ENCODE results near the gene KIF2A. TPM values are rescaled to one million over a fixed set of nuclear protein-coding genes. Genes with fewer than 3 reads are reported as not detected.

The KIF2A gene
- total and polyA plus RNA-seq, 4 donors: 57.4 to 169 (median 79.8) TPM

DNA sequence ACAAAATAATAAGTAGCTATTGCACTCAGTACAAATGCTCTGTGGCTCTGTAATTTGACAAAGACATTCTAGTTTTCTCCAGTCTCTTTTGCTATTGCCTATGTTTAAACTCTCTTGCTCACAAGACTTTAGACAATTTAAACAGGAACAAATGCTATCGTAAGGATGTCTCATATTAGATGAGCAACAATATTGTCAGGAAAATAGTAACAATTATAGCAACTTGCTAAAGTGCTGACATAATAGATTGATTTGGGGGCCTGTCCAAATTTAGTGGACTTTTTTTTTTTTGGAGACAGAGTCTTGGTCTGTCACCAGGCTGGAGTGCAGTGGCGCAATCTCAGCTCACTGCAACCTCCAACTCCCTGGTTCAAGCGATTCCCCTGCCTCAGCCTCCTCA is 11.8 kb downstream of the KIF2A start:
- Histone ChIP-seq H3K27me3 (ENCODE audit: control insufficient read depth, insufficient read depth, low read length) (no peaks in the 10 kb centered on the region), H3K36me3 (ENCODE audit: control insufficient read depth, insufficient read depth, low read length) (peaks cover 2% of the 10 kb centered on the region), H3K27ac (ENCODE audit: low read depth, low read length) (no peak overlapping the region), H3K4me1 (ENCODE audit: control insufficient read depth, insufficient read depth, low read length) (no peaks in the 10 kb centered on the region), H3K9me3 (ENCODE audit: control insufficient read depth, insufficient read depth, low read length) (no peaks in the 10 kb centered on the region), H3K4me3 (ENCODE audit: low read depth, low read length) (no peak overlapping the region)
- no CpG with 5 or more reads among the region's 3 CpGs for WGBS (ENCODE audit: insufficient coverage)
- no peak for DNase-seq (ENCODE audit: low read depth in 4 of 6, low spot score in 6 of 6)

DNA sequence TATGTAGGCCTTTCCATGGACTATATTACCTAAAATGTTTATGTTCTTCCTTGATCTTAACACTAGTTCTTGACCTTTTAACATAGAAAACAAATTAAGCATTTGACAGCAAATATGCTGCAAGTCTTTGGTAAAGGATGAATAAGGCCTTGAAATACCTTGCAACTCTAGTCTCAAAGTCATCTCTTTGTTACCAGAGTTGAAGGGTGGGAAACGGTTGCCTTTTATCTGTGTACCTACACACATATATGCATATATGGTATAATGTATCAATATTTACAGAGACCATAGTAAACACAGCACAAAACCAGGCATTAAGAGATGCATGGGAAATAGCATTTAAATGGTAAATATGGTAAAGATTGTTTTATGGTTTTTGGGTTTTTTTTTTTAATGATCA is 16.5 kb downstream of the KIF2A start:
- Histone ChIP-seq H3K27ac (ENCODE audit: low read depth, low read length) (no peak overlapping the region), H3K36me3 (ENCODE audit: control insufficient read depth, insufficient read depth, low read length) (peaks cover 2% of the 10 kb centered on the region)

DNA sequence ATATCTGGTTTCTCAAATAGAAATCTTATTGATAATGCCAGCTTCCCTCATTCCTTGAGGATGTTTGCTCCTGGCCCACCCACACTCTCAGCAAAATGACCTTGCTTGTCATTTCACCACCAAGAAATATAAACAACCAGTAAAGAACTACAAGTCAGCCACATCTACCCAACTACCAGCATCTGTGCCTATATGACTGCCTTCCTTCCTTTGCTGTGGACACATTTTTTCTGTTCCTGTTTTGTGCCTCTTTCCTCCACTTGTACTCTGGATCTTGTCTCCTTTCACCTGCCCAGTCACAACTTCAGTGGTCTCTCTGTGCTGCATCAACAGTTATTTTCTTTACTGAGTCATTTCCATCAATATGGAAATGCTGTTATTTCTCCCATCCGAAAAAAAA is 20.3 kb downstream of the KIF2A start:
- Histone ChIP-seq H3K4me1 (ENCODE audit: control insufficient read depth, insufficient read depth, low read length) (peaks cover 5% of the 10 kb centered on the region), H3K4me3 (ENCODE audit: low read depth, low read length) (no peak overlapping the region), H3K9me3 (ENCODE audit: control insufficient read depth, insufficient read depth, low read length) (no peaks in the 10 kb centered on the region), H3K27me3 (ENCODE audit: control insufficient read depth, insufficient read depth, low read length) (no peaks in the 10 kb centered on the region), H3K36me3 (ENCODE audit: control insufficient read depth, insufficient read depth, low read length) (peaks cover 2% of the 10 kb centered on the region), H3K27ac (ENCODE audit: low read depth, low read length) (no peak overlapping the region)
- no peak for DNase-seq (ENCODE audit: low read depth in 4 of 6, low spot score in 6 of 6)
- 100% methylated on average over 1 of the region's 1 CpG for WGBS (ENCODE audit: insufficient coverage)

More for the DNA sequence above, 16.5 kb downstream of the KIF2A start:
- no CpG with 5 or more reads among the region's 1 CpG for WGBS (ENCODE audit: insufficient coverage)
- DNase-seq (ENCODE audit: low read depth in 4 of 6, low spot score in 6 of 6): no peak
- H3K27me3 ChIP-seq (ENCODE audit: control insufficient read depth, insufficient read depth, low read length): no peaks in the 10 kb centered on the region
- no peak overlapping the region for H3K4me3 ChIP-seq (ENCODE audit: low read depth, low read length)
- no peaks in the 10 kb centered on the region for H3K9me3 ChIP-seq (ENCODE audit: control insufficient read depth, insufficient read depth, low read length)
- no peaks in the 10 kb centered on the region for H3K4me1 ChIP-seq (ENCODE audit: control insufficient read depth, insufficient read depth, low read length)

DNA sequence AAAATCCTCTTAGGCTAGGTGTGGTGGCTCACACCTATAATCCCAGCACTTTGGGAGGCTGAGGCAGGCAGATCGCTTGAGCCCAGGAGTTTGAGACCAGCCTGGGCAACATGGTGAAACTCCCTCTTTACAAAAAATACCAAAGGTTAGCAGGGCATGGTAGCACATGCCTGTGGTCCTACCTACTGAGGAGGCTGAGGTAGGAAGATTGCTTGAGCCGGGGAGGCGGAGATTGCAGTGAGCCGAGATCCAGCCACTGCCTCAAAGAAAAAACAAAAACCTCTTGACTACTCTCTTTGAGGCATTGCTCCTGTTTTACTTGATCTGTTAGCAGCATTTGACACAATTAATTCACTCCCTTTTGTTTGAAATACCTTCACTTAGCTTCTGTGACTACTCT is 20.7 kb downstream of the KIF2A start:
- WGBS (ENCODE audit: insufficient coverage): 17% methylated on average over 1 of the region's 4 CpGs
- H3K27ac ChIP-seq (ENCODE audit: low read depth, low read length): no peak overlapping the region
- no peak overlapping the region for H3K4me3 ChIP-seq (ENCODE audit: low read depth, low read length)
- H3K27me3 ChIP-seq (ENCODE audit: control insufficient read depth, insufficient read depth, low read length): no peaks in the 10 kb centered on the region
- peaks cover 6% of the 10 kb centered on the region for H3K4me1 ChIP-seq (ENCODE audit: control insufficient read depth, insufficient read depth, low read length)
- no peaks in the 10 kb centered on the region for H3K36me3 ChIP-seq (ENCODE audit: control insufficient read depth, insufficient read depth, low read length)
- no peaks in the 10 kb centered on the region for H3K9me3 ChIP-seq (ENCODE audit: control insufficient read depth, insufficient read depth, low read length)
- no peak for DNase-seq (ENCODE audit: low read depth in 4 of 6, low spot score in 6 of 6)

DNA sequence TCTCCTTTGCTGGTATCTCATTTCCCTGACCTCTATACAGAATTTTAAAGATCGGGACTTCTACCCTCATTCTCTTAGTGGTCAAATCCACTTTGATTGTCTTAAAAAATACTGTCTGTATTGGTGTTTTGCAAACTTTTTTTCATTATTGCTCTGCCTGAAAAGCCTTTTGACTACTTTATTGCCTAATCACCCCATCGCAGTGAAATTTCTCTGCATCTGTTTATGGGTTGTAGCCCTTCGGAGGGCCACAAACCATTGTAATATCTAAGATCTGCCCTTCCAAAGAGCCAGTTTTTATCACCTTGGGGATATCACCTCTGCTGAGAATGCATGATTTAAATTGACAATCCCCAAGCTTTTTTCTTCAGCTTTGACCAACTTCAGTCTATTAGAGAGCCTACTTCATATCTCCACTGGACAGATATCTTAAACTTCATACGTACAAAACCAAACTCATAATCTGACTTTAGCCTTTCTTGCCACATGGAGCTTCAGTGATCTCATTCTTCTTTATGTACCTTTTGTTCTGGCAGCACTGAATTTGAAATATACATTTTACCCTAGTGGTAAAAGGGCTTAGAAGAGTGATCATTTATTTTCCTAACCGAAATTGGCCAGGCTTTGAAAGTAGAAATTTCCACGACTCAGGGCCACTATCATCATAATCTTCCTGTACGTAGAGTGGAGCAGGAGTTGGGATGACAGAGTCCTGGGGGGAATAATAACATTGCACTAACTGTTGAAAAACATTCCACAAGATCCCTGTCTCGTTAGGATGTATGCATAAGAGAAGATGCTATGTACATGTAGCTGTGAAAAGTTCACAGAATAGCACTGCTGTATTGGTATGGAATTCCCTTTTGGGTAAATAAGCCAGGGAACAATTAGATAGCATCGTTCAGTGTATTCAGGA is 21.4 kb downstream of the KIF2A start:
- H3K4me1 ChIP-seq (ENCODE audit: control insufficient read depth, insufficient read depth, low read length): peaks cover 6% of the 10 kb centered on the region

DNA sequence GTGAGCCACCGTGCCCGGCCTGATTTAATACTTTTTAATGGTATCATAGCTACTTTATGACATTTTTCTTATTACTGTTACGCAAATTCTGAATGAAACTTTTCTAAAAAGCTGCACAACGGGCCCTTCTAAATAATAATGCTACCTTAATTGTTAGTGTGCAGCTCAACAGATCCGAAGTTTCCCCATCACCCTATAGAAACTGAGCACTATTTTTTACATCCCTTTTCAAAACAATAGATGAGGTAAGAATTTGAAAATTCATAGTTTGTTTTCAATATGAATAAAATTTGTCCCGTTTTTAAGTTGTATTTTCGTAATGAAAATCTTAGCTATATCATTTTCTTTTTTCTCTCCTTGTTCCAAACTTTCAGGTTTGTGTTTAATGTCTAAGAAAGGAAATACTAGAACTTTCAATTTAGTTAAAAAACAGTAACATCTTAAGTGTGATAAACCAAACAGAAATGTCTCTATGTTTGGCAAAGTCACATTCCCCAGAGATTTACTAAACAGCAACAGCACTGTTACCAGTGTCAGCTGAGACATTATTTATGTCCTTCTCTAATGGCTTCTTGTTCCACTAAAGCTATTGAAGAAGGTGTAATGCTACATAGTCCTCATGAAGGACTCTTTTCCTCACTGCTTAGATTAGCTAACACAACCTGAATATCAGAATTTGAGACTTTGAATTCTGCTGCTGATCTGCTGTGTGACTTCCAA is 22.9 kb downstream of the KIF2A start:
- WGBS (ENCODE audit: insufficient coverage): no CpG with 5 or more reads among the region's 7 CpGs
- no peak overlapping the region for H3K4me3 ChIP-seq (ENCODE audit: low read depth, low read length)
- H3K36me3 ChIP-seq (ENCODE audit: control insufficient read depth, insufficient read depth, low read length): peaks cover 3% of the 10 kb centered on the region

More for the DNA sequence above, 21.4 kb downstream of the KIF2A start:
- no peaks in the 10 kb centered on the region for H3K9me3 ChIP-seq (ENCODE audit: control insufficient read depth, insufficient read depth, low read length)
- H3K36me3 ChIP-seq (ENCODE audit: control insufficient read depth, insufficient read depth, low read length): no peaks in the 10 kb centered on the region
- no peak overlapping the region for H3K27ac ChIP-seq (ENCODE audit: low read depth, low read length)
- no peak overlapping the region for H3K4me3 ChIP-seq (ENCODE audit: low read depth, low read length)
- 67% methylated on average over 3 of the region's 9 CpGs for WGBS (ENCODE audit: insufficient coverage)
- no peaks in the 10 kb centered on the region for H3K27me3 ChIP-seq (ENCODE audit: control insufficient read depth, insufficient read depth, low read length)
- DNase-seq (ENCODE audit: low read depth in 4 of 6, low spot score in 6 of 6): no peak

DNA sequence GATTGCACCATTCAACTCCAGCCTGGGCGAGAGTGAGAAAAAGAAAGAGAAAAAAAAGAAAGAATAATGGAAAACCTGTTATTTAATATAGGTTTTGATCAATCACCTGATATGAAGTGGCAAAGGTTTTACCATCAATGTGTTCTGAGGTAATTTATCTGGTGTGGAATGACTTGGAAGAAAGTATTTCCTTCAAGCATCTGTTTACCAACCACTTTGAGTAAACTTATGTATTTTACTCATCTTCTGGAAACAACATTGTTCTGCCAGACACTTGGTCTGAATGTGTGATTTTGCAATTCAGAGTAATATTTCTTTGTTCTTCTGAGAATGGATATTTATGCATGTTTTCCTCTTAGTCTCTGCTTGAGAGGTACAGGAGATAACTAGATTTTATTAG is 24.3 kb downstream of the KIF2A start:
- H3K27me3 ChIP-seq (ENCODE audit: control insufficient read depth, insufficient read depth, low read length): no peaks in the 10 kb centered on the region
- H3K4me3 ChIP-seq (ENCODE audit: low read depth, low read length): no peak overlapping the region
- no CpG with 5 or more reads among the region's 1 CpG for WGBS (ENCODE audit: insufficient coverage)
- H3K4me1 ChIP-seq (ENCODE audit: control insufficient read depth, insufficient read depth, low read length): peaks cover 14% of the 10 kb centered on the region
- no peak overlapping the region for H3K27ac ChIP-seq (ENCODE audit: low read depth, low read length)
- peaks cover 14% of the 10 kb centered on the region for H3K36me3 ChIP-seq (ENCODE audit: control insufficient read depth, insufficient read depth, low read length)
- no peaks in the 10 kb centered on the region for H3K9me3 ChIP-seq (ENCODE audit: control insufficient read depth, insufficient read depth, low read length)
- DNase-seq (ENCODE audit: low read depth in 4 of 6, low spot score in 6 of 6): no peak

More for the DNA sequence above, 22.9 kb downstream of the KIF2A start:
- Histone ChIP-seq H3K27me3 (ENCODE audit: control insufficient read depth, insufficient read depth, low read length) (no peaks in the 10 kb centered on the region), H3K27ac (ENCODE audit: low read depth, low read length) (no peak overlapping the region), H3K4me1 (ENCODE audit: control insufficient read depth, insufficient read depth, low read length) (peaks cover 10% of the 10 kb centered on the region), H3K9me3 (ENCODE audit: control insufficient read depth, insufficient read depth, low read length) (no peaks in the 10 kb centered on the region)
- DNase-seq (ENCODE audit: low read depth in 4 of 6, low spot score in 6 of 6): peak in 2 of 6 donors; percentile 27 to 31

DNA sequence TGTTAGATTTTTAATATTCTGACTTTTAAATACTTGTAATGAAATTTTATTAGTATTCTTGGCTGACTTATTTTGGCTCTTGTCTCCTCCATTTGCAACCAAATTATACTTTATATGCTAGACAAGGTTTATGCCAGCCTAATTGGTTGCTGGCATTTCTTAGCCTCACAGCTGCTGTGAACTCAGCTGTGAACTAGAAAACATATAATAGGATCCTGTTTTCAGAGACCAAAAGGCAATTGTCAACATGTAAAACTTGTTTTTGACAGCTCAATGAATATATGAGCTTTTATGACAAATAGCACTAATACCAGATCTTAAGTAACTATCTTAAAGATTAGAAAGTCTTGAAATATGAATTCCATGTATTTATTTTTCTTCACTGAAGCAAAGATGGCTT is 25.9 kb downstream of the KIF2A start:
- H3K36me3 ChIP-seq (ENCODE audit: control insufficient read depth, insufficient read depth, low read length): peaks cover 14% of the 10 kb centered on the region
- no peaks in the 10 kb centered on the region for H3K9me3 ChIP-seq (ENCODE audit: control insufficient read depth, insufficient read depth, low read length)
- H3K27me3 ChIP-seq (ENCODE audit: control insufficient read depth, insufficient read depth, low read length): no peaks in the 10 kb centered on the region
- peak overlapping the region; percentile 16 for H3K27ac ChIP-seq (ENCODE audit: low read depth, low read length)
- peaks cover 14% of the 10 kb centered on the region for H3K4me1 ChIP-seq (ENCODE audit: control insufficient read depth, insufficient read depth, low read length)
- H3K4me3 ChIP-seq (ENCODE audit: low read depth, low read length): no peak overlapping the region
- peak in 2 of 6 donors; percentile 48 to 87 for DNase-seq (ENCODE audit: low read depth in 4 of 6, low spot score in 6 of 6)

DNA sequence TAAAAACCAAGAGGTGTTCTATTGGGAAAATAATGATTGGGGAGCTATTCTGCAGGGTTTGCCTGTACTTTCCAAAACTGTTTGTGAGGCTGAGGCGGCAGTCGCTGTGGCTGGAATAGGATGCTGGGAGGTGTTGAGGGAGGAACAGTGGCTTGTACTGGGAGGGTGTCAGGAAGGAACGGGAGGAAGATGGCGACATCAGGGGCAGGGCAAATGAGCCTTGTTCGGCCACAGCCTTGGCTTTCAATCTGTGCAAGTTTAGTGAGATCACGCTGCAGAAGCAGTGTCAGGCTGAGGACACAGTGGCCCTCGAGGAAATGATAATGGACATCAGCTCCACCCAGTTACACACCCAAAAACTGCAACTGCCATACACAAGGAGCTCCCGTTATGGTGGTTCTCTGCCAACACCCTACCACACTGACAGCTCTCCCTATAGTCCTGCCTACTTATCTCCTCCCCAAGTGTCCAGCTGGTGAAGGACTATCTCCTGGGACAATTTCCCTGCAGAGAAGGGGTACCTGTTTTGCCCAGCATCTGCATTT is 27.3 kb downstream of the KIF2A start:
- WGBS (ENCODE audit: insufficient coverage): 87% methylated on average over 6 of the region's 8 CpGs
- H3K4me1 ChIP-seq (ENCODE audit: control insufficient read depth, insufficient read depth, low read length): peaks cover 14% of the 10 kb centered on the region
- H3K36me3 ChIP-seq (ENCODE audit: control insufficient read depth, insufficient read depth, low read length): peaks cover 14% of the 10 kb centered on the region
- no peak overlapping the region for H3K27ac ChIP-seq (ENCODE audit: low read depth, low read length)
- DNase-seq (ENCODE audit: low read depth in 4 of 6, low spot score in 6 of 6): no peak
- no peaks in the 10 kb centered on the region for H3K27me3 ChIP-seq (ENCODE audit: control insufficient read depth, insufficient read depth, low read length)
- H3K4me3 ChIP-seq (ENCODE audit: low read depth, low read length): no peak overlapping the region
- H3K9me3 ChIP-seq (ENCODE audit: control insufficient read depth, insufficient read depth, low read length): no peaks in the 10 kb centered on the region

All from spinal cord (tissue), 10 donors.